IPS-NIHi7 (cell line): Measurements from ENCODE around the gene WDFY2.

ENCODE experiments used
- DNase-seq: peaks from one replicate; pipeline ENCODE4 v3.0.0; 2012; ENCODE audit warnings: mixed read lengths; ENCODE audit errors: extremely low spot score

The WDFY2 gene

DNA sequence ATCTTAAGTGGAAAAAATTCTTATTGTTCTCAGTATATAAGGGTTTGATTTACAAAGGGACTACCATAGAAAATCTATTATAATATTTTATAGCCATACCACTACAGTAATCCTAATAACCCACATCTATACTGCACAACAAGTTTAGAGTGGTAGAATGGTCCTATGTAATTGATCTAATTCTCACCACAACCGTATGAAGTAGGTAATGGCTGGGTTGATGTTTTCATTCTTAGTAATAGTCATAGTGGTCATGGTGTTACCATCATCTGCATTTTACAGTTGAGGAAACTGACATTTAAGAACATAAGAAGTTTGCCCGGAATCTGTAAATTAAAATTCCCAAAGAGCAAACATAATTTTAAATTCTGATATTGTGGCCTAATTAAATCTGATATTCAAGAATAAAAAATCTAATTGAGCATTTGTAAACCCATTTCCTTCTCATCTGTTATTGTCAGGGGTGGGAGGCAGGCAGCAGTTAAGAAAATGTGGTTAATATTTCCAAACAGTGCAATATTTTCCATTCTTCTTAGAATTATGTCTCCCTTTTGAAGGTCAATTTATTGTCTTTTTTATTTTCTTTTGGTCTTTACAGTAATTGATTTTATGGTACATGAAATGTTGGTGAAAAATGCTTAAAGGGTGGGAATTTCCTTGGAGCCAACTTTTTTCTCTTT lies 154.1 kb downstream of the WDFY2 start:
- no peak for DNase-seq

DNA sequence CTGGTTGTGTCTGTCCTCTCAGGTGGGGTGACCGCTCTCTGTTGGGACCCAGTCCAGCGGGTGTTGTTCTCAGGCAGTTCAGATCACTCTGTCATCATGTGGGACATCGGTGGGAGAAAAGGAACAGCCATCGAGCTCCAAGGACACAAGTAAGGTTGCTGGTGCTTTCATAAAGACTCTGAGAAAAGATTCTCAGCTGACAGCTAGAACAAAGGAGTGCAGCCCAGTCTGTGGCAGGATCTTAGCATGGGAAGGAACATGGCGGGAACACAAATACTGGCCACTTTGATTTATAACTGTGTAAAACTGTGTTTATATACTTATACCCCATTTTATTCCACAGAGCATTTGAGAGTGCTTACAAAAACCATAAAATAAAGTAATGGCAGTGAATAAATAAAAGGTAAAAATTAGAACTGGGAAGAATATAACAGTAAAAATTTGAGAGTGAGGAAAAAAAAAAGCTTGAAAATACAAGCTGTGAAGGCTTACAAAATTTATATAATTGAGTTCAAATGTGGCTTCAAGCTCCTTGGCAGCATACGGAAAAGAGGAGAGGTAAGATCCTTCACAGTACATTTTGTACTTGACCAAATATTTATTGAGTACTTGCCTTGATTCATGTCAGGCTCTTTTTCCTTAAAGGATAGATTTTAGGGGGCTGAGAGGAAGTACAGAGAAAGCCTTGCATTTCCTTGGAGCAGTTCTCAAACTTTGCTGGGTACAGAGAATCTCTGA lies 154.9 kb downstream of the WDFY2 start:
- DNase-seq = no peak

DNA sequence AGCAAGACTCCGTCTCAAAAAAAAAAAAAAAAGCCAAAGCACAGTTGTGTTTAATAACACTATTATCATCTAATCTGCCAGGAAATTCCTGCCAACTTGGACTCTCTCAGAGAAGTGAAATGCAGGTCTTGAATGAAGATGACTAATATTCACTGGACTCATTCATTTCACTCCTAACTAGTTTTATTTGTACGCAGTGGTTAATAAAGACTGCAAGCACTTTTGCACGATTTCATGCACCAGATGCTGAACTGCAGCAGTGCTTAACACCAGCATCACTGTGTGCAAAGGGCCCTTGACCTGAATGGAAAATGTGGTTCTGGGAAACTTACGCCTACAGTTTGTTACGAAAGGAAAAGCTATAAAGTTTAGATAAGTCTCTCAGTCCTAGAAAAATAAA lies 156.4 kb downstream of the WDFY2 start:
- no peak for DNase-seq

DNA sequence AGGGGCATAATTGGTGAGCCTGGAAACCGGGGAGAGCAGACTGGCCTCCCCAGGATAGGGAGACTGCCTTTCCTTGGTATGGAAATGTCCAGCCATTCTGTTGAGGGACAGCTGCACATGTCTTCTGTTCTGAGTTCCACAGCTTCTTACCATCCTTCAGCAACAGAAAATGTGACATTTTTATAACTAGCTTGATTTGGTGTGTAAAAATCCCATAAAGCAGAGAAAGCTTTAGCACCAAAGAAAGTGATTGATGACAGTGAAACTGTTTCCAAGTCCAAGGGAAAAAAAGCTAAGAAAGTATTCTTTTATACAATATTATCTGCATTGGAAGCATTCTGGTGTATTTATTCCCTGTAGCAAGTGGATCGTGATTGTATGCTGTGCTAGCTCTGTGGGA lies 157.8 kb downstream of the WDFY2 start:
- no peak for DNase-seq

DNA sequence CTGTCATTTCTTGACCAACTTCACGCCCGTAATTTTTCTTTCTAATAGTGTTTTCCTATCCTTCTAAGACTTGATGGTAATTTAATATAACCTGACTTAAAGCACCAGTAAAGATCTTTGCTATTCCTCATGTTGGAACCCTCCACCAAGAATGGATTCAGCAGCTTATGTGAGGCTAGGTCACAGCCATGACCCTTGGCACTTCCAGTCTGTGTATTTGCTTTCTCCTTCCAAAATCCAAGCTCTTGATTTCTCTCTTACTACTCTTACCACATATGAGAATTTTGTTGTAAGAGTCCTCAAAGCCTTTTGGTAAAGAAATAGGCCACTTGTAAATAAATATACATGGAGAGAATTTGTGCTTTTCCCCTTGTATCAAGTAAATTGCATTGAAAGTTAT lies 158.3 kb downstream of the WDFY2 start:
- no peak for DNase-seq

DNA sequence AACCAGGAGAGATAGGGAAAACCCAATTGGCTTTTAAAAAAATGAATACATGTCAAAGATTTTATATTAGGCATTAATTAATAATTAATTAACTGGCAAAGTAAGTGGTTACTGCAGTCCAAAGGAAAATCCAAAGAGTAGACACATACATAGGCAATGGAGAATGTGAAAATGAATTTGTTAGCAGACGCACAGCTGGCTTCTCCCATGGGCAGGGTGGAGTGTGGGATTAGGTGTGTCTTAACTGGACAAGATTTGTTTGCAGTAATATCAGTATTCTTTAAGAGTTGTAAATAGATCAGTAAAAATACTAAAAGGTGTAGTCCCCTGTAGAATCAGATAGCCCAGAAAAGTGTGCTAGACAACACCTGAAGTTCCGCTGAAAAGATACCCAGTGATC lies 161.0 kb downstream of the WDFY2 start:
- DNase-seq = no peak

DNA sequence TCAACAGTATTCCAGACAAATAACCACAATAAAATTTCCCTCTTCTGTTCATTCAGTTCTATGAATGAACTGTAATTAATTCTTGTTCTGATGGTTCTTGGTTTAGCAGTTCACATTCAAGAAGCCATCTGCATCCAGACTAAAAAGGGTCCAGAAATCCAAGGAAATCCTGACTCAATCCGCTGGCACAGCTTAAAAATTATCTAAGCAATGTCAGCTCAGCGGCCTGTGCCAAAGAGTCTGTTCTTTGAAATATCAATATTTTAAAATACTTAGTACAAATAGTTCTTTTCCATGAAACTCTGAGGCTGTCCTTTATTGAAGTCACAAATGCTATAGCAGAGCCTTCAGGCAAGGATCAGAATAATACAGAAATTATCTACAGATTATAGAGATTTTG lies 162.5 kb downstream of the WDFY2 start:
- DNase-seq = no peak

DNA sequence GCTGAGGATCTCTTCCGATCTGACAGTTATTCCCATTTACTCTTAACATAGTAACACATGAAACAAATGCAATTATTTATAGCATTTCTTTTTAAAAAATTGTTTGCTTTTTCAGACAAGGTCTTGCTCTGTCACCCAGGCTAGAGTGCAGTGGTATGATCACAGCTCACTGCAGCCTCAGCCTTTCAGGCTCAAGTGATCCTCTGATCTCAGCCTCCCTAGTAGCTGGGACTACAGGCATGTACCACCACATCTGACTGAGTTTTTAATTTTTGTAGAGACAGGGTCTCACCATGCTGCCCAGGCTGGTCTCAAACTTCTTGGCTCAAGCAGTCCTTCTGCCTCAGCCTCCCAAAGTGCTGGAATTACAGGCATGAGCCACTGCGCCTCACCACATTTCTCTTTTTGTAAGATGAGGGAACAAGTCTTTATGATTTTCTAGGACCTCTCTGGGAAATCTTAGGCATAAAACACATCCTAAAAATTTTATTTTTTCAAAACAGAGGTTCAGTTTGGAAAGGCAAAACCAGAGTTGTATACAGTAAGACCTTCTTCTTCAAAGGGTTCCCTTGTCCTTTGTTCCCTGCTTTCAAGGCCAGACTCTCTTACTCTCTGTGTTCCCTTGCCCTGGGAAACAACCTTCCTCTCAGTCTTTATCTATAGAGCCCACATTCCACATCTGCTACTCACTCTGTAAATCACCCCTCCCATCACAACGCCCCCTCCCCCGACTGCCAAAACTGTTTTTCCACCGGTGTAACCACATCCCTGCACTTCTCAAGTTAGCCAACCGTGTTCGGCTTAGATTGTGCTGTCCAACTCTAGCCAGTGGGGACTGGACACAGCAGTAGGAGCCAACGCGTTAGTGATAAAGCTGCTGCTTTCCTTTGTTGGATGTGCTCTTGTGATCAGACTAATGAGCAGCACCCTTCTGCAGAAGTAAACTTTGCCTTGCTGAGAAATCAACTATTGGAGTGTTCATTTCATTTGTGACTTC lies 163.5 kb downstream of the WDFY2 start:
- DNase-seq = no peak

DNA sequence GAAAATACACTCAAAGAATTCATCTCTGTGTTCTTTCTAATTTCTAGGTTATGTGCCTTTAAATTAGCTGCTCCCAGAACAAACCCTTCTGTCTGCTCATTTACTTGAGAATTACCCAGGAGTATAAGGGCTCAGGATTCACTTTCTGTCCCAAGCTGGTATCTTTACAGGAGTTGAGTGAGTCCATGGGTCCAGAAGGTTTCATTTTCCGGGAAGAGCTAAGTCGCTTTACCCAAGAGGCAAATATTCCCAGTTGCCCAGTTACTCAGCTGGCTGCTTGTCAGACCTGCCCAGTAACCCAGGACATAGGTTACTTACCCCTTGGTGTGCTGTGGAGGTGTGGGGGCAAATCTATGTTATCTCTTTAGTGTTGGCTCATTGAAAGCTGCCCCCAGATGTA lies 172.4 kb downstream of the WDFY2 start:
- DNase-seq = no peak

DNA sequence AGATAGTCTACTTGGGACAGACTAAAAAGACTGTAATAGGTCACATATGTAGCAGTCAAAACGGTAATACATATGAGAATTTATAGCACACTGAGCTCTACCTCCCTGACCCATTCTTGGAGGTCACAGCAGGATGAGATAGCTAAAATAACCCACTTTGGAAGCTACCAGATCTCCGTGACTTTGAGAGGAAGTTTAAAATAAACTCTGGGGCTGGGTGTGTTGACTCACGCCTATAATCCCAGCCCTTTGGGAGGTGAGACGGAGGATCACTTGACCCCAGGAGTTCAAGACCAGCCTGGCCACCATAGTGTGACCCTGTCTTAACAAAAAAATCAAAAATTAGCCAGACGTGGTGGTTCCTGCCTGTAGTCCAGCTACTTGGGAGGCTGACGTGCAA lies 174.4 kb downstream of the WDFY2 start:
- no peak for DNase-seq

DNA sequence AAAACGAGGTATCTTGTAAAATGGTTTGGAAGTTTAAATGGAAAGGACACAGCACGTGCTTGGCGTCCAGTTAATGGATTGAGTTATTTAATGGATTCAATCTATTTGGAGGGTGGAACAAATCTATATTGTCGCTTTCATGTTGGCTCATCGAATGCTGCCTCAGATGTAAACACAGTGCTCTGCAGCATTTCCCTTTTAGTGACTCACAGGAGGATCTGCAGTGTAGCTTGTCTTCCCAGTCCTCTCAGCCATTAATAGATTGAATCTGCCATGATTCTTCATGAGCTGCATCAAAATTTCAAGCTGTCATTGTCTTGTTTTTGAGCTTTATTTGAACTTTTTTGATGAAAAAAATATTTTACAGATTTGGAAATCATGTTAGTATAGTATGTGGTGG lies 175.0 kb downstream of the WDFY2 start:
- no peak for DNase-seq

DNA sequence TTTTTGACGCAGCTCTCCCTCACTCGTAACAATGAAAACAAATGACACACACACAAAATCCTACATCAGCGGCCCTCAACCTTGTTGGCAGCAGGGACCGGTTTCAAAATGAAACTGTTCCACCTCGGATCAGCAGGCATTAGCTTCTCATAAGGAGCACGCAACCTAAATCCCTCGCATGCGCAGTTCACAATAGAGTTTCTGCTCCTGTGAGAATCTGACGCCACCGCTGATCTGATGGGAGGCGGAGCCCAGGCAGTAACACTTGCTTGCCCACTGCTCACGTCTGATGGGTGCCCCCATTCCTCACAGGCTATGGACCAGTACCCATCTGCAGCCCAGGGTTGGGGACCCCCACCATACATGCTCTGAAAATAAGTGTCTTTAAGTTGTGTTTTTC lies 176.3 kb downstream of the WDFY2 start:
- no peak for DNase-seq

DNA sequence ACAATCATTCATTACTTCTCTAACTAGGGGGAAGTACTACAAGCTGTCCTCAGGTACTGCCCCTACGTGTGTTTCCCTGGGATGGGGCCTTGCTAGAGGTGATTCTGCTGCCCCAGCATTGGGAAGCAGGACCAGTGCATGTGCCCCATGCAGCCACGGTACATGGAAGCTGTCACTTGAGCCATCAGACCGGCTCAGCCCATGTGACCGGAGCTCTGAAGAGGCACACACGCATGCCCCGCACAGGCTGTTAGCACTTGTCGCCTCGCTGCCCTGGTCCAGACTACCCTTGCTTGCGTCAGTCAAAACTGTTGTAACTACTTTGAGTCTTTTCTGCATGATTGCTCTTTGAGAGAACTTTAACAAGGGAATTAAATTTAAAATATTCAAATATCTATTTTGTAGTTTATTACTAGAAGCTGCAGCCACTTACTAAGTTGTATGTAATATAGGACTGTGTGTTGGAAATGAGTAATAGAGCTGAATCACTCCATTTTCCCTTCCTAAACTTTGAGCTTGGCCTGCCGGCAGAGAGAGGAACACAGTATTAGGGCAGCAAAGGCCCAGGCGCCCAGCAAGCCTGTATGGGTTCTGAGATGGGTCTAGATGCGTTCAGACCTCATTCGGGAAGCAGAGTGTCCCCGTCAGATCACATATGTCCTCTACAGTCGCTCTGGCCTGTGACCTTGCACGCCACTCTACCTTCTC lies 177.5 kb downstream of the WDFY2 start:
- no peak for DNase-seq

DNA sequence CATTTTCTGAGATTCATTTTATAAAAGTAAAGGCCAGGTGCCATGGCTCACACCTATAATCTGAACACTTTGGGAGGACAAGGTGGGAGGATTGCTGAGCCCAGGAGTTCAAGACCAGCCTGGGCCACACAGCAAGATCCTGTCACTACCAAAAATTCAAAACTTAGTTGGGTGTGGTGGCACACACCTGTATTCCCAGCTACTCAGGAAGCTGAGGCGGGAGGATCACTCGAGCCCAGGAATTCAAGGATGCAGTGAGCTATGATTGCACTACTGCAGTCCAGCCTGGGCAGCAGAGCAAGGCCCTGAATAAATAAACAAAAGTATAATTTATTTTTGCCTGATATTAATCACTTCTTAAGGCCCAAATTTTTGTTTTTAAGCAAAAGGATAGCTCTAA lies 179.2 kb downstream of the WDFY2 start:
- no peak for DNase-seq

DNA sequence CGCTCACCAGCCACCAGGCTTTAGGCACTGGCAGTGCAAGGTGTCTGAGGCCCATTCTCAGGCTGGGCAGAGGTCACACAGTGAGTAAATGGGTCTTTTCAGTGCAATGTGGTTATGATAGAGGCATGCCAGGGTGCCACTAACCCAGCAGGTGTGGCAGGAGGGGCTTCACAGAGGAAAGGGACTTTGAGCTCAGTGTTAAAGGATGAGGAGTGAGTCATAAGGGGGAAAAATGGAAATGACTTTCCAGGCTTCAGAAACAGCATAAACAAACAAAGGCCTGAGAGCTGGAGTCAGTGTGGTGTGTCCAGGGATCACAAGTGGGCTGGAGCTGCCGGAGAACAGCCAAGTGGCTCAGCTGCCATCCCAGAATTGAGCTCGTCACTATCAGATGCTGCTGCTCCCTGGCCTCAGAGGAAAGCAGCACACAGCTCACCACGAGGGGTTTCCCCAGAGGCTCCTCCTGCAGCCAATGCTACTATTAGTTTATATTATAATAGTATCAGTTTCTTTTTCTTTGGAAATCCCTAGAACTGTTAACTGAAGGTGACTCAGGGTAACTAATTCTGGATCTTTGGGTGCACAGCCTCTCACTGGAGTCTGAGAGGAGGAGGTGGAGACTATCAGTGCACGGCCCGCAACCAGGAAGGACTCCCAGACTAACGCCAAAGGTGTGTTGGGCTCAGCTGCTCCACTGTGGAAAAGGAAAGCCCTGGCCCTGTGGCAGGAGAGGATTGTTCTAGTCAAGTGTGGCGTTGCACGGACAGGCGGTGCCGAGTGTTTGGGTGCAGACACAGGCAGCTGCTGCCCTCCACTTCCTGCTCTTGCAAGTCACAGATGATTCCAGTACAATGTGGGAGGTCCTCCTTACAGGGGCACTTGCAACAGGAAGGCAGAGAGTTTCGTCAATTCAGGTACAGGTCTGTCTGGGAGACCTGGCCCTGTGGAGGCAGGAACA lies 180.2 kb downstream of the WDFY2 start:
- DNase-seq = no peak

DNA sequence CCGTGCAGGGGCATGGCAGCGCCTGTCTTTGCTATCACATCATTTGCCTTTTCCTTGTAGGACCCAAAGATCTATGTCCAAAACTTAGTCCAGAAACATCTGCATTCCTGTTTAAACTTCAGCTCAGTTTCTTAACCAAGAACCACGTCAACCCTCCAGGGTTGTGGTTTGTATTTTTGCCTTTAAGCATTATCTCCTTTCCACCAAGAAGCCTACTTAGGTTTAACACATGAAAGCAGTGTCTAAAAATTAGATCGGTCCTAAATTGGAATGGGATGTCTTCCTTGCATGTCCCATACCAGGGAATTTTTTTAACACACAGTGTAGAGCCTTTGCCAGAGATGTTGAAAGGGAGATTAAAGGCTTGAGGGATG lies 180.9 kb downstream of the WDFY2 start:
- no peak for DNase-seq

DNA sequence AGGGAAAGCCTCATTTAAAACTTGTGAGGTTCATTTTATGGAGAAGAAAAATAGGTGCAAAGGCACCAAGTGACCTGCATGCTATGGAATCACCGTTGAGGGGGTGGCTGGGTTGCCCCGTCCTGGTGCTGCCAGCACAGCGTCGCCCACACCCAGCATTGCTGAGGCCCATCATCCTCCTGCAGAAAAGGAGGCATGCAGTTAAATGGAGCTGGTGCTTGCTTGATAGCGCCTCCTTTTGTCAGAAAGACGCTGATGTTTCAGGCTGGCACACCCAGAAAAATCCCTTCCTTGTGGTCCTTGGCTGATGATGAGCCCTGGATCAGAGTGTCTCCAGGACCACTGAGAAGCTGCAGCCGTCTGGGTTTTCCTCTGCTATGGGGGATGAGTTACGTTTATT lies 182.8 kb downstream of the WDFY2 start:
- peak; percentile 65 for DNase-seq

DNA sequence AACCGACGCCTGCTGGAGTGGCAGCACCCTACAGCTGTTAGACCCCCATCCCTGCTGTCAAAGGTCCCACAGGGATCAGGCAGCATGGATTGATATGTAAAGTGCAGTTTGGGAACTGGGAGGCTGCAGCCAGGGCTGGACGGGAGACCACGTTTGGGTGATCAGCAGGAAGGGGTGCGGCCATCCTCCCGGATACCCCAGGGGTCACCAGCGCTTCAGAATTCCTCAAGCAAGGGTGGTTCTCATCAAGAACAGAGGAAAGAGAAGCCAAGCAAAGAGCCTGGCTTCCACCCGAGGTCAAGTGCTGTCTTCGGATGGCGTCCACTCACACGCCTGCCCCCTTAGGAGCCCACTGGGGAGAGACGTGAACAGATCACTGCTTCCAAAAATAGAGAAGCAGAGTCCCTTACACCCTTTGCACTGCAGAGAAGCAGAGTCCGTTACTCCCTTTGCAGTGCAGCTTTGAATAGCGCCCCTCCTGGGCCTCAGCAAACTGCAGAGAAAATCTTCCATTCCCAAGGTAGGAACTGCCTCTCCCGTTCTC lies 184.2 kb downstream of the WDFY2 start:
- DNase-seq = peak; percentile 64

DNA sequence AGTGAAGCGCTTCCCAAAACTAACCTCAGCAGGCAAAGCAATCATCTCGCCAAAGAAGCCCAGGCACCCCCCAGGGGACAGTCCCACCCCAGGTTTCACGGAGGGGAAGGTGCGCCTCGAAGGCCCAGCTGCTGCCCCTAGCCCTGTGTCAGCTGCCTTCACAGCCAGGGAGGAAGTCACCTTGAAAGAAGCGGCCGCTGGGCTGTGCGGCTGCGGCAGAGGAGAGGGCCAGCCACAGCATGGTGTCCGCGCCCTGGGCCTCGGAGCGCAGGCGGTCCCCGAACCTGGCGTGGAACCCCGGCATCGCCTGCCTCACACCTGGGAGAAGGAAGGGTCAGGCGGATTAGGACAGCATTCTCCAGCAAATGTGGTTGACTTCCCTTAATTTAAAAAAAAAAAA lies 184.7 kb downstream of the WDFY2 start:
- DNase-seq = no peak

DNA sequence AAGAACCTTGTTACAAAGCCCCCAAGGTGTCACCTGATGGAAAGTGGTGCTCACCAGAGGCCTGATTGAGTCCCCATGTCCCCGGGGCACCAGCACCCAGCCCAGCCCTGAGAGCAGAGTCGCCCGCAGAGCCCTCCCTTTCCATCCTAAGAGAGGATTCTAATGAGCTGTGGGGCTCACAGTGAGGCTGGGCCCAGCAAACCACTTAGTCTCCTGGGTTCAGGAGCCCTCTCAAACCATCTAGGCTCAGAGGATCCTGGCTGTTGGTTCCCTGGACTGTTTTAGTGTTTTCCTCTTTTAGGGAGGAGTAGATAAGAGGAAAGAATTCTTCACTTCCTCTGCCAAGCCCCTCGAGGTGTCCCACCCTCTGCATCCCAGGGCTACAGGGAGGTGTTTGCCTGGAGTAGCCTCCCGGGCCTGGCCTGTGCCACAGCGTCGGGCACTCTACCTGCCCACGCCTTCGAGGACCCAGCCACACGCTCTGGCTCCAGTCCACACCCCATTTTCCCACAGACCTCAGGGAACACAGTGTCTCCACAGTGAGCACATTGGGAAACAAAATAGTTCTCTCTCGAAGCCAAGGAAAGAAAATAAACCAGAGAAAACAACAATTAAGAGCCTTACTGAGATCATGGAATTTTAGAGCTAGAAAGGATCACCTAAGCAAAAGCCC lies 185.3 kb downstream of the WDFY2 start:
- DNase-seq = no peak
